Endodermal cell (in vitro differentiated cells): Measurements from ENCODE around the gene SCGB3A1. TPM values are rescaled to one million over a fixed set of nuclear protein-coding genes. Genes with fewer than 3 reads are reported as not detected.

Source experiments
- DNase-seq: peaks from one replicate; pipeline ENCODE4 v3.0.0-alpha.2; 2017
- H3K27ac ChIP-seq: 2 replicates; pipeline ENCODE4 v1.5.1; 2013; ENCODE audit warnings: mild to moderate bottlenecking, low read depth, low read length, moderate library complexity
- H3K27me3 ChIP-seq: 2 replicates; pipeline ENCODE4 v1.6.1; 2013; ENCODE audit warnings: mild to moderate bottlenecking, low read length, moderate library complexity; ENCODE audit not compliant: insufficient read depth, control insufficient read depth, poor library complexity, severe bottlenecking
- H3K36me3 ChIP-seq: 2 replicates; pipeline ENCODE4 v1.7.0; 2013; ENCODE audit warnings: mild to moderate bottlenecking, low read length, moderate library complexity; ENCODE audit not compliant: control insufficient read depth, insufficient read depth
- H3K4me1 ChIP-seq: one replicate; pipeline ENCODE4 v1.7.0; 2013; ENCODE audit warnings: low read length; ENCODE audit not compliant: control insufficient read depth, insufficient read depth
- H3K4me3 ChIP-seq: 2 replicates; pipeline ENCODE4 v1.5.1; 2013; ENCODE audit warnings: mild to moderate bottlenecking, low read length, moderate library complexity
- H3K9ac ChIP-seq: 2 replicates; pipeline ENCODE4 v1.6.1; 2013; ENCODE audit warnings: mild to moderate bottlenecking, low read length, moderate library complexity; ENCODE audit not compliant: poor library complexity, severe bottlenecking; ENCODE audit errors: extremely low read depth
- H3K9me3 ChIP-seq: 2 replicates; pipeline ENCODE4 v1.6.1; 2013; ENCODE audit warnings: mild to moderate bottlenecking, low read length, moderate library complexity; ENCODE audit not compliant: control insufficient read depth
- H3K27ac Mint-ChIP-seq: 2 replicates; pipeline ENCODE4 v1.8.0; 2020; ENCODE audit warnings: mixed read lengths
- H3K27me3 Mint-ChIP-seq: 2 replicates; pipeline ENCODE4 v1.8.0; 2021; ENCODE audit warnings: mild to moderate bottlenecking, mixed read lengths; ENCODE audit not compliant: insufficient read depth
- H3K36me3 Mint-ChIP-seq: 2 replicates; pipeline ENCODE4 v1.8.0; 2020; ENCODE audit warnings: low read depth, mixed read lengths
- H3K4me1 Mint-ChIP-seq: 2 replicates; pipeline ENCODE4 v1.8.0; 2020; ENCODE audit warnings: mixed read lengths
- H3K4me3 Mint-ChIP-seq: 2 replicates; pipeline ENCODE4 v1.8.0; 2020; ENCODE audit warnings: mild to moderate bottlenecking, moderate library complexity, mixed read lengths
- H3K9me3 Mint-ChIP-seq: 2 replicates; pipeline ENCODE4 v1.8.0; 2020; ENCODE audit warnings: mild to moderate bottlenecking, mixed read lengths
- CTCF ChIP-seq: fragments of 200-600 bp; sonication (generic); conservative IDR thresholded peaks from 2 replicates; pipeline ENCODE4 v1.5.0; 2021; ENCODE audit warnings: antibody characterized with exemption, mild to moderate bottlenecking
- WGBS, 2 experiments: methylation state at CpG; one replicate each; pipeline versions ENCODE4 v1.1.5 to v1.1.7; 2013; ENCODE audit warnings: missing lambda C conversion rate in 2 of 2, mixed read lengths in 1 of 2; ENCODE audit not compliant: insufficient coverage in 1 of 2, insufficient read length in 1 of 2; 5-methylcytosine and 5-hydroxymethylcytosine counted together
- total RNA-seq, 2 donors: library from RNA; stranded (reverse); fragmentation: NEBNext Ultra II Directional in 1 of 2; extraction: Animal tissue kit (Norgen Biotek cat#: 25700) in 1 of 2; gene quantifications; 2 replicates in 1 of 2; 3 replicates in 1 of 2; pipeline ENCODE4 v1.2.1, GENCODE V29; 2021

The SCGB3A1 gene
- total RNA-seq, 2 donors from 2014 or later, result 0.57 TPM; not detected in 1

- no peaks in the 10 kb centered on the region for H3K36me3 Mint-ChIP-seq
- H3K9me3 ChIP-seq, result no peaks in the 10 kb centered on the region
- H3K27ac Mint-ChIP-seq, result no peak overlapping the region
- no peak for TF ChIP-seq CTCF
- no peak overlapping the region for H3K4me3 Mint-ChIP-seq
- H3K27me3 Mint-ChIP-seq, result peaks cover 4% of the 10 kb centered on the region
- H3K27ac ChIP-seq, result no peak overlapping the region
- H3K4me3 ChIP-seq, result no peak overlapping the region
- no peaks in the 10 kb centered on the region for H3K27me3 ChIP-seq
- no peak for DNase-seq
- H3K9ac ChIP-seq, result no peak overlapping the region
- H3K9me3 Mint-ChIP-seq, result no peaks in the 10 kb centered on the region
- H3K4me1 Mint-ChIP-seq, result no peaks in the 10 kb centered on the region
- H3K36me3 ChIP-seq, result no peaks in the 10 kb centered on the region
- 92% methylated on average over 41 to 44 of the region's 44 CpGs for WGBS, 2 experiments
- H3K4me1 ChIP-seq, result no peaks in the 10 kb centered on the region
Measured at GRCh38 chr5:180628827-180629750, 37.8 kb upstream of the SCGB3A1 start.

- Histone ChIP-seq H3K27ac (no peak overlapping the region), H3K36me3 (no peaks in the 10 kb centered on the region), H3K4me1 (no peaks in the 10 kb centered on the region), H3K9me3 (no peaks in the 10 kb centered on the region), H3K4me3 (no peak overlapping the region), H3K27me3 (no peaks in the 10 kb centered on the region), H3K9ac (no peak overlapping the region)
- H3K27me3 Mint-ChIP-seq, result peaks cover 2% of the 10 kb centered on the region
- H3K36me3 Mint-ChIP-seq, result no peaks in the 10 kb centered on the region
- no peaks in the 10 kb centered on the region for H3K4me1 Mint-ChIP-seq
- no peaks in the 10 kb centered on the region for H3K9me3 Mint-ChIP-seq
- 90 to 91% methylated on average over 13 to 14 of the region's 14 CpGs for WGBS, 2 experiments
- no peak for DNase-seq
- no peak overlapping the region for H3K27ac Mint-ChIP-seq
- no peak for TF ChIP-seq CTCF
- H3K4me3 Mint-ChIP-seq, result no peak overlapping the region
Measured at GRCh38 chr5:180628211-180628610, 36.9 kb upstream of the SCGB3A1 start.

GRCh38 chr5:180627386-180628120 lies 36.3 kb upstream of the SCGB3A1 start:
- Histone ChIP-seq H3K9ac (no peak overlapping the region), H3K4me3 (no peak overlapping the region), H3K27me3 (no peaks in the 10 kb centered on the region), H3K4me1 (no peaks in the 10 kb centered on the region), H3K9me3 (no peaks in the 10 kb centered on the region), H3K36me3 (no peaks in the 10 kb centered on the region), H3K27ac (no peak overlapping the region)
- H3K4me3 Mint-ChIP-seq, result no peak overlapping the region
- H3K27ac Mint-ChIP-seq, result no peak overlapping the region
- no peak for DNase-seq
- H3K9me3 Mint-ChIP-seq, result no peaks in the 10 kb centered on the region
- TF ChIP-seq CTCF, result no peak
- WGBS, 2 experiments, result 91 to 93% methylated on average over 9 to 12 of the region's 12 CpGs
- H3K27me3 Mint-ChIP-seq, result peaks cover 2% of the 10 kb centered on the region
- H3K36me3 Mint-ChIP-seq, result no peaks in the 10 kb centered on the region
- H3K4me1 Mint-ChIP-seq, result no peaks in the 10 kb centered on the region
